ENCODE results near the gene EIF2S1. TPM values are rescaled to one million over a fixed set of nuclear protein-coding genes. Genes with fewer than 3 reads are reported as not detected.

Gene EIF2S1
- total RNA-seq, 2 donors from 2014 or later = 38.4 to 49.7 TPM

DNA sequence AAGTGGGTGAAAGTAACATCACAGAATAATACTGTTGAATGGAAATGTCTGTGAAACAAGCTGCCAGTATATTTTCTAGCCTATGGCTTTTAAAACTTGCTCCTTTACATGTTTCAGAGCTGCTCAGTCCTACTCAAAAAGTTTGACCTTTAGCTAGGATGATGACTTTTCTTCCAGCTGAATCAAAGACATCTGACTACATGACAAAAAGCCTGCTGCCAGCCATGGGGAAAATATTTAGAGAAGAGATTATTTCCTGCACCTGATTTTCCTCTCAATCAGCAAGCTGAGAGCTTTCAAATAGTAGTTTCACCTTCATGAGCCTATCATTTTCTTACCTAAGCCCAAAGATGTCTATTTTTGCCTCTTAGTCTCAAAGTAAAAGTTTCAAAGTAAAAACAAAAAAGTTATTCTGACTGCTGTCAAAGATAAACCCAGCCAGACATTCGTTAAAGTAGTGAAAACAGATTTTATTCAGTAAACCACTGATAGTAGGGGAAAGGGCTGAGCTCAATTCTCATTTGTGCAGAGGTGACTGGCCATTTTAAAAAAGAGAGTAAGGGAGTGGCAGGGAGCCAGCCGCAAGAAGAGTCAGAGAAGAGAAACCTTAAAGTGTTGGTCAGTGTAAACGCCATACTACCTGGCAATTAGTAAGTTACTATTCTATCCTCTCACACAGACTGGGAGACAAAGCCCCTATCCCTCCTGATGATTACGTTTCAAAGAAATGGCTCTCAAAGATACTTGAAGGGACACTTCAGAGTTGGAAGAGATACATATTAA lies 2.8 kb upstream of the EIF2S1 start:
- peaks cover 39% of the 10 kb centered on the region for H3K4me1 Mint-ChIP-seq
- no peak for ATAC-seq

DNA sequence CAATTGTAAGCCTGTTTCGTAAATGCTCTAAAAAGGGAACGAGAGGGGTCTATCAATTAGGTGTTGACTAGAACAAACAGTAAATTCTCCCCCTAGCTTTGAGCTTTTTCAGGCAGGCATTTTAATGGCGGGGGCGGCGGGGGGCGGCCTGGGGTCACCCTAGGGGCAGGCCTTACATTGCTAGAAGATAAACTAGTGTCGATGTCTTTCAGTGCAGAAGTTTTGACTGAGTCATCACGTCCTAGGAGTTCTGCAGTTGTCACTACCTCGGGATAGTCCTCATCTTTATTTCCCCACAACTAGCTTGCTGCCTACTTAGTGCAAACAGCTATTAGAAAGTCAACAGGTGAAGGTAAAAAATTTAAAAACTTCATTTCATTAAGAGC lies 2.2 kb upstream of the EIF2S1 start:
- no peaks in the 10 kb centered on the region for H3K9me3 ChIP-seq (ENCODE audit: control insufficient read depth, low read length, poor library complexity, severe bottlenecking)
- ATAC-seq = no peak
- no peaks in the 10 kb centered on the region for H3K27me3 Mint-ChIP-seq
- H3K4me3 Mint-ChIP-seq = peak overlapping the region; percentile 69
- H3K36me3 Mint-ChIP-seq (ENCODE audit: low read depth) = peaks cover 2% of the 10 kb centered on the region
- H3K27ac Mint-ChIP-seq = peak overlapping the region; percentile 98
- peaks cover 42% of the 10 kb centered on the region for H3K4me1 Mint-ChIP-seq
- DNase-seq = no peak

More for the DNA sequence above, 2.8 kb upstream of the EIF2S1 start:
- H3K9me3 ChIP-seq (ENCODE audit: control insufficient read depth, low read length, poor library complexity, severe bottlenecking) = no peaks in the 10 kb centered on the region
- H3K4me3 Mint-ChIP-seq = peak overlapping the region; percentile 69
- H3K27me3 Mint-ChIP-seq = no peaks in the 10 kb centered on the region
- peaks cover 4% of the 10 kb centered on the region for H3K36me3 Mint-ChIP-seq (ENCODE audit: low read depth)
- DNase-seq = no peak
- H3K27ac Mint-ChIP-seq = peak overlapping the region; percentile 34

DNA sequence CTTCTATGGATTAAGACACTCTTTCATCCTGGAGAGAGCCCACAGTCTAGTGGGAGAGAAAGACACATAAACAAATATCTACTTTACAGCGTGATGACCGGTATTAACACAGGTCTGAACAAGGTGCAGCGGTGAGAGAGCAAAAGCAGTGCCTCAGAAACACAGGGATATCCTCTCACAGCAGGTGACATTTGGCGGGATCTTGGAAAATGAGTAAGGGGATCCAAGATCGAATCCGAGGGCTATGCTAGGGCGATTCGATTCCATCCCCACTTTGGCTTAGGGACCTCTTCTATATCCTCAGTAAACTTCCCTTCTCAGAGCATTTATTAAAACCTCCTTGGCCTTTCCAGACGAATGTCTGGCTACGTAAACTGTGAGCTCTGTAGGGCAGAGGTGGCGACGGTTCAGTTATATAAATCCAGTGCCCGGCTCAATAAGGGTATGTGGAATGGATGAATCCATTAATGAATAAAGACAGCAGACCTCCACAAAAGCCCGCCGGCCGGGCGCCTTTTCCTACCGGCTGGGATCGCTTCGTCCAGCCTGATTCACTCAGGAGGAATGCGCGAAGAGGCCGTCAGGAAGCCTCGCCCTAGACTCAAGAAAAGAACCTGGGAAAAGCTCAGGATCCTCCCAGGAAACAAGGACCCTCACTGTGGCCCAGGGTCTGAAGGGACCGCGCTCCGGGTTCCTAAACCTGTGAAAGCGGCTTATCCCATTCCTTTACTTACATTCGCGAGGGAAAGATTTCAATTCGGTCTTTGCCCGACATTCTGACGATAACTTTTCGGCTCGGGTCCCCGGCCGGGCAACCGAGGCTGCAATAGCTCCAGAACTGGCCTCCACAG lies 979 bp upstream of the EIF2S1 start:
- peak overlapping the region; percentile 98 for H3K4me3 Mint-ChIP-seq
- ATAC-seq (no peak), DNase-seq (no peak)
- H3K4me1 Mint-ChIP-seq = peaks cover 46% of the 10 kb centered on the region
- H3K36me3 Mint-ChIP-seq (ENCODE audit: low read depth) = peaks cover 2% of the 10 kb centered on the region
- H3K27ac Mint-ChIP-seq = peak overlapping the region; percentile 98
- no peaks in the 10 kb centered on the region for H3K27me3 Mint-ChIP-seq
- no peaks in the 10 kb centered on the region for H3K9me3 ChIP-seq (ENCODE audit: control insufficient read depth, low read length, poor library complexity, severe bottlenecking)

DNA sequence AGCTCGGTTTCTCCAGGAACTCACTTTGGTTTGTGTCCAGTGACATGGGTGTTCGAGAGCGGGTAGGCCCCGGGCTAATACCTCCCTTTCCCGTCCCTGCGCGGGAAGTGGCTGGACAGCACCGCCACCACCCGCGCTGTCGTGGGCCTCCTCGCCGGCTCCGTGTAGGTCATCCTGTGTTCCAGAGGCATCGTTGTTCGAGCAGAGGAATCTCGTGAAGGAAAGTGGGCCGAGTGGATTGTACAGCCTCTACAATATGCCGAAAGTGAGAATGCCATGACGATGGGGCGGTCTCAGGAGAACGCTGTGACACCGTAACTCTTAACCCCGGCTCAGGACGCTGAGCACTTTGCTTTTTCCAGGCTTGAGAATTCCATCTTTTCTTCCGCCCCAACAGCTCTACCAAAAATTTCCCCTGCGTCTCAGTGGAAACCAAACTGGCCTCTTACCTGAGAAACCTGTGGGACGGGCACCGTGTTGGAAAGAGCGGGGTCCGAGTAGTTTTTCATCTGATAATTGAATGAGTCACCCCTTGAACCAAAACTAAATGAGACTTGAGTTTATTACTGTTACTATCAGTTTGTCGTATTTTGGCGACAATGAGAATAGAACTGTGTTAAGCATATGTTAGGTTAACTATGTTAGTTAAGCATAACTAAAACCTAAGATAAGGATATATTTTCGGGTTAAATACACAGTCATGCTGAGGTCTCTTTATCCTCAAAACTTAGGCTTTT lies 510 bp downstream of the EIF2S1 start:
- Mint-ChIP-seq H3K27me3 (no peaks in the 10 kb centered on the region), H3K36me3 (ENCODE audit: low read depth) (peaks cover 2% of the 10 kb centered on the region), H3K4me3 (peak overlapping the region; percentile 98), H3K27ac (peak overlapping the region; percentile 98), H3K4me1 (peaks cover 46% of the 10 kb centered on the region)
- ATAC-seq (peak; percentile 17), DNase-seq (no peak)
- no peaks in the 10 kb centered on the region for H3K9me3 ChIP-seq (ENCODE audit: control insufficient read depth, low read length, poor library complexity, severe bottlenecking)

DNA sequence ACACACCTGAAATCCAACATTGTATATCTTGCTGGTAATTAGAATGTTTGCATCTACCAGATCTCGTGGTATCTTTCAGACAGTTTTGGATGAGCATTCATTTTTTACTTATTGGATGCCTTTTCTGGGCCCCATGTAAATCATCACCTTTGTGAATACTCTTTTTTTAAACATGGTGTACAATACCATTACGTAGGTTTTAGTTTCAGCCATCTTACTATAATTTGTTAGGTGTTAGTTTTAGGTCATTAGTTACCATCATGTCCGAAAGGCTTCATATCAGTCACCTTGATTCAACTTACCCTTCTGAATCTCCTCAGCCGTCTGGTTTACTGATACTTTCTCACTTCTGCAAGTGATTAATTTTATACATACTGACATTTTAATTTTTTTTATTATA lies 5.3 kb downstream of the EIF2S1 start:
- Mint-ChIP-seq H3K36me3 (ENCODE audit: low read depth) (peaks cover 5% of the 10 kb centered on the region), H3K4me3 (no peak overlapping the region), H3K27ac (no peak overlapping the region), H3K4me1 (peaks cover 33% of the 10 kb centered on the region), H3K27me3 (no peaks in the 10 kb centered on the region)
- DNase-seq (no peak), ATAC-seq (no peak)
- no peaks in the 10 kb centered on the region for H3K9me3 ChIP-seq (ENCODE audit: control insufficient read depth, low read length, poor library complexity, severe bottlenecking)

DNA sequence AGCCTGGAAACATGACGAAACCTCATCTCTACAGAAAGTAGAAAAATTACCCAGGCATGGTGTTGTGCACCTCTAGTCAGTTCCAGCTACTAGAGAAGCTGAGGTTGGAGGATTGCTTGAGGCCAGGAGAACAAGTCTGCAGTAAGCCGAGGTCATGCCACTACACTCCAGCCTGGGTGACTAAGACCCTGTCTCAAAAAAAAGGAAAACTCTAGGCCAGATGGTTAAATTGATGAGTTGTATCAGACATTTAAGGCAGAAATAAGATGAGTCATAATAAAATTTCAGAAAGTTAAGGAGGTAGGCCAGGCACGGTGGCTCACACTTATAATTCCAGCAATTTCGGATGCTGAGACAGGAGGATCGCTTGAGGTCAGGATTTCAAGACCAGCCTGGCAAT lies 10.7 kb downstream of the EIF2S1 start:
- Mint-ChIP-seq H3K36me3 (ENCODE audit: low read depth) (peaks cover 5% of the 10 kb centered on the region), H3K4me1 (peaks cover 22% of the 10 kb centered on the region), H3K27me3 (no peaks in the 10 kb centered on the region), H3K4me3 (no peak overlapping the region), H3K27ac (peak overlapping the region; percentile 65)
- H3K9me3 ChIP-seq (ENCODE audit: control insufficient read depth, low read length, poor library complexity, severe bottlenecking) = no peaks in the 10 kb centered on the region
- ATAC-seq (no peak), DNase-seq (no peak)

DNA sequence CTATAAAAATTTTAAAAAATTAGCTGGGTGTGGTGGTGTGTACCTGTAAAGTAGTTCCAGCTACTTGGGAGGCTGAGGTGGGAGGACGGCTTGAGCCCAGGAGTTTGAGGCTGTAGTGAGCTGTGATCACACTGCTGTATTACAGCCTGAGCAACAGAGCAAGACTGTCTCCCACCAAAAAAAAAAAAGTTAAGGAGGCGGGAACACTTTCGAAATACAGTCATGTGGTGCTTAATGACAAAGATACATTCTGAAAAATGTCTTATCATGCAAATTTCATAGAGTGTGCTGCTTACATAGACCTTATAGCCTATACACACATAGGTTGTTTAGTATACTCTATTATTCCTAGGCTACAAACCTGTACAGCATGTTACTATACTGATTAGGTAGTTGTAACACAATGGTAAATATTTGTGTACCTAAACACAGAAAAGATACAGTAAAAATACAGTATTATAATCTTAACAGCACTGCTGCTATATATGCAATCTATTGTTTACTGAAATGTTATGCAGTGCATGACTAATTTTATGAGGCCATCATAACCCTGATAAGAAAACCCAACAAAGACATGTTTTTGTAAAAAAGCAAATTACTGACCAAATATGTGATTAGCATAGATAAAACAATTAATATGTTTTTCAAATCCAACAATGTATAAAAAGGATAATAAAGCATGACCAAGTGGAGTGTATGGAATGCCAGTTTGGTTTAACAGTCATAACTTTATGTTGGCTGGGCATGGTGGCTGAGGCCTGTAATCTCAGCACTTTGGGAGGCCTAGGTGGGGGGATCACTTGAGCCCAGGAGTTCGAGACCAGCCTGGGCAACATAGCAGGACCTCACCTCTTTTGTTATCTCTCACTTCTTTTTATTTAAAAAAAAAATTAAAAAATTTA lies 11.4 kb downstream of the EIF2S1 start:
- Mint-ChIP-seq H3K36me3 (ENCODE audit: low read depth) (peaks cover 3% of the 10 kb centered on the region), H3K4me1 (peaks cover 20% of the 10 kb centered on the region), H3K27me3 (no peaks in the 10 kb centered on the region), H3K27ac (peak overlapping the region; percentile 65), H3K4me3 (no peak overlapping the region)
- H3K9me3 ChIP-seq (ENCODE audit: control insufficient read depth, low read length, poor library complexity, severe bottlenecking) = no peaks in the 10 kb centered on the region
- ATAC-seq (no peak), DNase-seq (no peak)

DNA sequence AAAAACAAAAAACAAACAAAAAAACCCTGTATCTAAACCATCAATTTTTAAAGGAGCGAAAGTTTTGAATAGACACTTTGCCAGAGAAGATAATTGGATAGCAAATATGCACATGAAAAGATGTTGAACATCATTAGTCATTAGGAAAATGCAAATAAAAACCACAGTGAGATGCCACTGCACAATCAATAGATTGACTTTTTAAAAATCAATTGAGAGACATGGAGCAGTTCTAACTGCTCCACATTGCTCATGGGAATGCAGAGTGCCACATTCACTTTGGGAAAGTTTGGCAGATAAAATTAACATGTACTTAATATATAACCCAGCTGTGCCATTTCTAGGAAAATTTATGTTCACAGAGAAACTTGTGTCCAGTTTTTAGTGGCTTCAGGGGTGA lies 12.7 kb downstream of the EIF2S1 start:
- DNase-seq (no peak), ATAC-seq (no peak)
- no peaks in the 10 kb centered on the region for H3K9me3 ChIP-seq (ENCODE audit: control insufficient read depth, low read length, poor library complexity, severe bottlenecking)
- Mint-ChIP-seq H3K27ac (peak overlapping the region; percentile 88), H3K36me3 (ENCODE audit: low read depth) (peaks cover 11% of the 10 kb centered on the region), H3K4me3 (no peak overlapping the region), H3K4me1 (peaks cover 24% of the 10 kb centered on the region), H3K27me3 (no peaks in the 10 kb centered on the region)

DNA sequence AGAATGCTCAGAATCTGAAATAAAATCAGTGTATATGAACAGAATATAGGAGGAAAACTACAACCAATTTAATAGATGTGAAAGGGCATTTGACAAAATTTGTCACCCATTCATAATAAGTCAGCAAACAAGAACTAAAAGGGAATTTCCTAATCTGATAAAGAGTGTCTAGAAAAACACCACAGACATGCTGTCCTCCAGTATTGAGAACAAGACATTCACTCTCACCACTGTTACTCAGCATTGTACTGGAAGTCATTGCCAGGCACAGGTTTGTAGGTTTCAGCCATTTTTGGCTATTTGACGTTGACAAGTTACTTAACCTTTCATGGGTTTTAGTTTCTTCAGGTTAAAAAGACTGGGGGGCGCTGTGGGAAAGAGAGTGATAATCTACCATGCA lies 13.2 kb downstream of the EIF2S1 start:
- H3K27ac Mint-ChIP-seq = peak overlapping the region; percentile 88
- no peaks in the 10 kb centered on the region for H3K27me3 Mint-ChIP-seq
- peak; percentile 71 for ATAC-seq
- H3K4me3 Mint-ChIP-seq = no peak overlapping the region
- peaks cover 11% of the 10 kb centered on the region for H3K36me3 Mint-ChIP-seq (ENCODE audit: low read depth)
- H3K9me3 ChIP-seq (ENCODE audit: control insufficient read depth, low read length, poor library complexity, severe bottlenecking) = no peaks in the 10 kb centered on the region
- no peak for DNase-seq
- H3K4me1 Mint-ChIP-seq = peaks cover 22% of the 10 kb centered on the region

DNA sequence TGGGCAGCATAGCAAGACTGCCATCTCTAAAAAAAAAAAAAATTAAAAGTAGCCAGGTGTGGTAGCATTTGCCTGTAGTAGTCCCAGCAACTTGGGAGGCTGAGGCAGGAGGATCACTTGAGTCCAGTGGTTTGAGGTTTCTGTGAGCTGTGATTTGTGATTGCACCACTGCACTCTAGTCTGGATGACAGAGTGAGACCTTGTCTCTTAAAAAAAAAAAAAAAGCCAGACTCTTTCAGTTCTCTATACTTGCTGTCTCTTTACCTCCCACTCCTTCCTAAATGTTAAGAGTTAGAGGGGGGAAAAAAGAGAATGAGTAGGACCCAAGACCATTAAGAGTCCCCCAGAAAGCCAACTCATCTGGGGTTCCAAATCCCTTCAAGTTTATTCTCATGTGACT lies 17.8 kb downstream of the EIF2S1 start:
- Mint-ChIP-seq H3K36me3 (ENCODE audit: low read depth) (peaks cover 18% of the 10 kb centered on the region), H3K27me3 (no peaks in the 10 kb centered on the region)

DNA sequence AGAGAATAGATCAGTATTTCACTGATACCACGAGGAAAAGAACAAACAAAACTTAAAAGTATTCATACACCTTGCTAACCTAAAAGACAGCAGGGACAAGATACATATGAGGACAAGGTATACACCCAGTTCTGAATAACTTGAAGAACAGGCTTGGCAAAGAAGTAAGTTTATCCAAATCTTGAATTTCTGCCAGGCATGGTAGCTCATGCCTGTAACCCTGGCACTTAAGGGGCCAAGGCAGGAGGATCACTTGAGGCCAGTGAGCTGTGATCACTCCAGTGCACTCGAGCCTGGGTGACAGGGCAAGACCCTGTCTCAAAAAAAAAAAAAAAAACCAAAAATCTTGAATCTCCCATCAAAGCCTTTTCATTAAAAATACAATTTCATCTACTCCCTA lies 25.0 kb downstream of the EIF2S1 start:
- no peak for DNase-seq
- no peak overlapping the region for H3K27ac Mint-ChIP-seq
- no peak overlapping the region for H3K4me3 Mint-ChIP-seq
- no peak for ATAC-seq
- peaks cover 4% of the 10 kb centered on the region for H3K36me3 Mint-ChIP-seq (ENCODE audit: low read depth)
- H3K27me3 Mint-ChIP-seq = no peaks in the 10 kb centered on the region
- H3K4me1 Mint-ChIP-seq = no peaks in the 10 kb centered on the region
- H3K9me3 ChIP-seq (ENCODE audit: control insufficient read depth, low read length, poor library complexity, severe bottlenecking) = no peaks in the 10 kb centered on the region

More for the DNA sequence above, 17.8 kb downstream of the EIF2S1 start:
- Mint-ChIP-seq H3K4me3 (no peak overlapping the region), H3K27ac (peak overlapping the region; percentile 82), H3K4me1 (peaks cover 14% of the 10 kb centered on the region)
- no peak for DNase-seq
- no peak for ATAC-seq
- H3K9me3 ChIP-seq (ENCODE audit: control insufficient read depth, low read length, poor library complexity, severe bottlenecking) = no peaks in the 10 kb centered on the region

DNA sequence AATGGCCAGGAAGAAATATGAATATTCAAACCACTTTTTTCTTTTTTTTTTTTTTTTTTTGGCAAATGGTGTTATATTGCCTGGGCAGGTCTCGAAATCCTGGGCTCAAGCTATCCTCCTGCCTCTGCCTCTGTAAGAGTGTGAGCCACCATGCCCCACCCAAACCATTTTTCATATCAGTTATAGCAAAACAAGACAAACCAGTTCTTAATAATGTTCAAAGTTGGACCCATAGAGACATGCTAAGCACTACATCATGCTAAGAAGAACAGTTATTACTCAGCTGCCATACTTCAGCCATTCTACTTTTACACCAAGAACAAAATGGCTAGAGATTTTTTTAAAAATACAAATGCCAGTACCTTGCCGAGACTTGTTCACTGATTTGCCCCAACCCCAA lies 25.5 kb downstream of the EIF2S1 start:
- Mint-ChIP-seq H3K4me1 (peaks cover under 1% of the 10 kb centered on the region), H3K27me3 (no peaks in the 10 kb centered on the region), H3K27ac (no peak overlapping the region), H3K4me3 (no peak overlapping the region), H3K36me3 (ENCODE audit: low read depth) (peaks cover 4% of the 10 kb centered on the region)
- ATAC-seq = no peak
- DNase-seq = no peak
- no peaks in the 10 kb centered on the region for H3K9me3 ChIP-seq (ENCODE audit: control insufficient read depth, low read length, poor library complexity, severe bottlenecking)
